DND-41 (cell line): ENCODE data around the gene NEK8.

ENCODE experiments used
- ATAC-seq: fragments of 200-7000 bp; cut with Tn5 transposase; 3 replicates; pipeline ENCODE4 v1.9.1; 2021; ENCODE audit warnings: low read depth; ENCODE audit not compliant: insufficient read depth
- DNase-seq: peaks from one replicate; pipeline ENCODE4 v3.0.0-alpha.2; 2020
- H2AFZ ChIP-seq: 2 replicates; pipeline ENCODE4 v1.6.0; 2012; ENCODE audit warnings: low read depth, low read length
- H3K27ac ChIP-seq: 2 replicates; pipeline ENCODE4 v1.5.1; 2012; ENCODE audit warnings: low read length, inconsistent platforms
- H3K27me3 ChIP-seq: fragments of 200-600 bp; sonication (generic); 2 replicates; pipeline ENCODE4 v1.6.0; 2012; ENCODE audit warnings: low read length, mild to moderate bottlenecking, inconsistent platforms; ENCODE audit not compliant: insufficient read depth, poor library complexity
- H3K36me3 ChIP-seq: 2 replicates; pipeline ENCODE4 v1.5.1; 2012; ENCODE audit warnings: low read length, inconsistent platforms; ENCODE audit not compliant: insufficient read depth
- H3K4me1 ChIP-seq: 2 replicates; pipeline ENCODE4 v1.5.1; 2012; ENCODE audit warnings: mild to moderate bottlenecking, low read length; ENCODE audit not compliant: insufficient read depth
- H3K4me2 ChIP-seq: 2 replicates; pipeline ENCODE4 v1.6.0; 2012; ENCODE audit warnings: mild to moderate bottlenecking, moderate library complexity, low read length, inconsistent platforms; ENCODE audit not compliant: insufficient read depth
- H3K4me3 ChIP-seq, 2 experiments: fragments of 200-600 bp in 1 of 2; shearing (Covaris generic) in 1 of 2; 2 replicates each; pipeline ENCODE4 v1.5.1; 2012 to 2016; ENCODE audit warnings: inconsistent platforms in 2 of 2, low read length in 2 of 2, mild to moderate bottlenecking in 2 of 2, low read depth in 1 of 2, moderate library complexity in 1 of 2
- H3K79me2 ChIP-seq: 2 replicates; pipeline ENCODE4 v1.6.0; 2012; ENCODE audit warnings: low read length, inconsistent platforms; ENCODE audit not compliant: insufficient read depth
- H3K9ac ChIP-seq: 2 replicates; pipeline ENCODE4 v1.6.0; 2012; ENCODE audit warnings: low read depth, mild to moderate bottlenecking, inconsistent platforms, low read length, moderate library complexity
- H3K9me3 ChIP-seq: 2 replicates; pipeline ENCODE4 v1.5.1; 2012; ENCODE audit warnings: low read length, moderate library complexity, mild to moderate bottlenecking, inconsistent platforms; ENCODE audit not compliant: insufficient read depth, severe bottlenecking
- H4K20me1 ChIP-seq: 2 replicates; pipeline ENCODE4 v1.6.0; 2012; ENCODE audit warnings: low read length; ENCODE audit not compliant: insufficient read depth
- EZH2 ChIP-seq: IDR thresholded peaks from 3 replicates; pipeline ENCODE4 v1.6.1; 2012; ENCODE audit warnings: borderline replicate concordance, low read depth, mild to moderate bottlenecking, moderate library complexity, low read length, inconsistent platforms; ENCODE audit not compliant: severe bottlenecking
- TF ChIP-seq, protein P1 (sequence below): IDR thresholded peaks from 2 replicates; pipeline ENCODE4 v1.5.1; 2012; ENCODE audit warnings: borderline replicate concordance, low read length, moderate library complexity, mild to moderate bottlenecking; ENCODE audit not compliant: poor library complexity, severe bottlenecking; ENCODE audit errors: extremely low read depth

The NEK8 gene

GRCh38 chr17:28729950-28730330 lies 1.4 kb downstream of the NEK8 start:
- Histone ChIP-seq H3K4me2 (no peak overlapping the region), H3K27me3 (no peaks in the 10 kb centered on the region), H3K4me1 (peaks cover 39% of the 10 kb centered on the region), H3K79me2 (no peaks in the 10 kb centered on the region), H3K9me3 (no peaks in the 10 kb centered on the region), H4K20me1 (peaks cover 9% of the 10 kb centered on the region; the same call in 1 of the 2 replicates), H3K36me3 (peaks cover 6% of the 10 kb centered on the region), H2AFZ (no peak overlapping the region), H3K27ac (no peak overlapping the region), H3K4me3 (no peak overlapping the region), H3K9ac (no peak overlapping the region)
- no peak for ATAC-seq
- no peak for DNase-seq
- TF ChIP-seq, protein P1, sequence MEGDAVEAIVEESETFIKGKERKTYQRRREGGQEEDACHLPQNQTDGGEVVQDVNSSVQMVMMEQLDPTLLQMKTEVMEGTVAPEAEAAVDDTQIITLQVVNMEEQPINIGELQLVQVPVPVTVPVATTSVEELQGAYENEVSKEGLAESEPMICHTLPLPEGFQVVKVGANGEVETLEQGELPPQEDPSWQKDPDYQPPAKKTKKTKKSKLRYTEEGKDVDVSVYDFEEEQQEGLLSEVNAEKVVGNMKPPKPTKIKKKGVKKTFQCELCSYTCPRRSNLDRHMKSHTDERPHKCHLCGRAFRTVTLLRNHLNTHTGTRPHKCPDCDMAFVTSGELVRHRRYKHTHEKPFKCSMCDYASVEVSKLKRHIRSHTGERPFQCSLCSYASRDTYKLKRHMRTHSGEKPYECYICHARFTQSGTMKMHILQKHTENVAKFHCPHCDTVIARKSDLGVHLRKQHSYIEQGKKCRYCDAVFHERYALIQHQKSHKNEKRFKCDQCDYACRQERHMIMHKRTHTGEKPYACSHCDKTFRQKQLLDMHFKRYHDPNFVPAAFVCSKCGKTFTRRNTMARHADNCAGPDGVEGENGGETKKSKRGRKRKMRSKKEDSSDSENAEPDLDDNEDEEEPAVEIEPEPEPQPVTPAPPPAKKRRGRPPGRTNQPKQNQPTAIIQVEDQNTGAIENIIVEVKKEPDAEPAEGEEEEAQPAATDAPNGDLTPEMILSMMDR = no peak
- no peak for TF ChIP-seq EZH2

DNA sequence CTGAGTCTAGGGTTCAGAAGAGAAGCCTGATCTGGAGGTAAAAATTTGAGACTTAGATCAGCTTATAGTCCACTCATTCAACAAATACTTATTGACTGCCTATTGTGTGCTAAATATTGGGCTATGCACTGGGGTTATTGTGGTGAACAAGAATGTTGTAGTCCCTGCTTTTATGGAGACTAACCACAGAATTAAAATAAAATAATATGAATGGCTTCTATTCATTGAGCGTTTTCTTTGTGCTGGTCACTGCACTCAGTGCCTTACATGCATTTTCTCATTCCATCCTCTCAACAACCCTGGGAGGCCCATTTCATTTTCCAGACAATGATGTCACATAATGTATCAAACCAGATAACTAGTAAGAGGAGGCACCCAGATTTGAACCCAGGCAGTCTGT lies 4.8 kb downstream of the NEK8 start:
- Histone ChIP-seq H3K4me1 (peaks cover 12% of the 10 kb centered on the region), H3K4me2 (no peak overlapping the region)

DNA sequence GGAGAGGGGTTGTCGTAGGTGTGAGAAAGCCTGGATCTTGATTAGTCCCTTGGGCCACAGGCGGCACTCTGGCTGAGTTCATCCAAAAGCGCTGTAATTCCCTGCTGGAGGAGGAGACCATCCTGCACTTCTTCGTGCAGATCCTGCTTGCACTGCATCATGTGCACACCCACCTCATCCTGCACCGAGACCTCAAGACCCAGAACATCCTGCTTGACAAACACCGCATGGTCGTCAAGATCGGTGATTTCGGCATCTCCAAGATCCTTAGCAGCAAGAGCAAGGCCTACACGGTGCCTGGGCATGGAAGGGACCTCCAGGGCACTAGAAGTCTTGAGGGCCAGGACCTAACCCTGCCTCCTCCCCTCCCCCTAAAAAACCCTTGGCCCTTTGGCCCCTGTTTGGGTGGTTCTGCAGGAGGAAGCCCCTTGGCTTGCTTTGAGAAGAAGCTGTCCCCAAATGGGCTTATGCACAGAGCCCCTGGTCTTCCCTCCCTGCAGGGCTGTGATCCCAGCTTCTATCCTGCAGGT lies 6.2 kb downstream of the NEK8 start:
- ATAC-seq (no peak), DNase-seq (no peak)
- no peak overlapping the region for H3K9ac ChIP-seq
- no peaks in the 10 kb centered on the region for H3K36me3 ChIP-seq
- TF ChIP-seq, protein P1 = no peak
- no peak for TF ChIP-seq EZH2
- H4K20me1 ChIP-seq = no peaks in the 10 kb centered on the region
- H3K4me2 ChIP-seq = no peak overlapping the region
- no peaks in the 10 kb centered on the region for H3K9me3 ChIP-seq
- H3K27ac ChIP-seq = no peak overlapping the region
- 0 out of 2 replicates have a peak, but pooled peaks cover 1% of the 10 kb centered on the region for H3K4me1 ChIP-seq
- H3K79me2 ChIP-seq = no peaks in the 10 kb centered on the region
- no peak overlapping the region for H3K4me3 ChIP-seq
- no peak overlapping the region for H2AFZ ChIP-seq
- no peaks in the 10 kb centered on the region for H3K27me3 ChIP-seq

More for the DNA sequence above, 4.8 kb downstream of the NEK8 start:
- Histone ChIP-seq H3K4me3 (no peak overlapping the region), H3K9ac (no peak overlapping the region), H3K36me3 (no peaks in the 10 kb centered on the region), H2AFZ (no peak overlapping the region), H3K27me3 (no peaks in the 10 kb centered on the region), H3K9me3 (no peaks in the 10 kb centered on the region), H4K20me1 (no peaks in the 10 kb centered on the region), H3K79me2 (no peaks in the 10 kb centered on the region), H3K27ac (no peak overlapping the region)
- DNase-seq = no peak
- TF ChIP-seq, protein P1 = no peak
- TF ChIP-seq EZH2 = no peak
- no peak for ATAC-seq
